ENCODE data around the gene CDCA4.

Gene CDCA4

GRCh38 chr14:104984056-104984894, 36.6 kb downstream of the CDCA4 start:
- no peak for DNase-seq

DNA sequence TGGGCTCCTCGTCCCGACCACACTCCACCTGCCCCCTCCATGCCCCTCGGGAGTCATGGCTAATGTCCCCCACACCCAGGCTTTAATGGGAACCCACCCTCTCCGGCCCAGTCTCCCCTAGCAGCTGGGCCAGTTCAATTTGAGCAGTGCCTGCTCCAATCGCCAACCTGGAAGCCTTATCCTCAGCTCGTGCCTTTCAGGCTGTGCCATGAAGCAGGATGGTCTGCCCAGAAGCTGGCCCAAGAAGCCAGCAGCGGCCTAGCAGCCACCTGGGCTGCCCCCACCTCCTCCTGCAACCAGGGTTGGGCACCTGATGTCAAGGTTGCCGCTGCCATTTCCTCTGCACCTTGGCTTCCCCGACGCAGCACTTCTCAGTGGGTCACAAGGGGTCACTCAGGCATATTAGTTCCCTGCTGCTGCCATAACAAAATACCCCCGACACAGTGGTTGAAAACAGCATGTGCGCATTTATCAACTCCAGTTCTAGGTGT, 37.6 kb downstream of the CDCA4 start:
- DNase-seq: no peak

DNA sequence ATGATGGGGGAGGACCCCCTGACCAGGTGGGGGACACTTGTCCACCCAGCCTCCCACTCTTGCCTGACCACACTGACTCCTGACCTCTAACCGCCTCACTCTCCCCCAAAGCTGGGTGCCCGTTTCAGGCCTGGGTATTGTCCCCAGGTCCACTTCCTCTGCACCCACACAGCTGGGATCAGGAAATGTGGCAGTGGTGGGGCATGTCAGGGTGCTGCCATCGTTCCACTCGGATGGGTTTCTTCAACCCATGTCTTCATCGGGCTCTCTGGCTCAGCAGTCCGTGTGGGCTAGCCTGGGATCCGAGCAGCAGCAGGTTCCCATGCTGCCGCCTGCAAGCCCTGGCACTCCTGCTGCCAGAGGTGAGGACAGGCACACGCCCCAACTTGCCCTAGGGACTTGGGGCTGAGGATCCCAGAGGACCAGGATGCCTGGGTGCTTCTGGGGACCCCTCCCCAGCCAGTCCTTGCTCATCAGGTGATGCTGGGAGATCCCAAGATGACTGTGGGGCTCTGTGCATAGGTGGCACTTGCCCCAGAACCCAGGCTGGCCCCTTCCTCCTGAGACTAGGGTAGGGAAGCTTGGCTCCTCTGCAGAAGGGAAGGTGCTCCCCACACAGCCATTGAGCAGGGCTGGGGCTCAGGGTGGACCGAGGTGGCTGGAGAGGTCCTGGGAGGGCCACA, 38.2 kb downstream of the CDCA4 start:
- DNase-seq: no peak

DNA sequence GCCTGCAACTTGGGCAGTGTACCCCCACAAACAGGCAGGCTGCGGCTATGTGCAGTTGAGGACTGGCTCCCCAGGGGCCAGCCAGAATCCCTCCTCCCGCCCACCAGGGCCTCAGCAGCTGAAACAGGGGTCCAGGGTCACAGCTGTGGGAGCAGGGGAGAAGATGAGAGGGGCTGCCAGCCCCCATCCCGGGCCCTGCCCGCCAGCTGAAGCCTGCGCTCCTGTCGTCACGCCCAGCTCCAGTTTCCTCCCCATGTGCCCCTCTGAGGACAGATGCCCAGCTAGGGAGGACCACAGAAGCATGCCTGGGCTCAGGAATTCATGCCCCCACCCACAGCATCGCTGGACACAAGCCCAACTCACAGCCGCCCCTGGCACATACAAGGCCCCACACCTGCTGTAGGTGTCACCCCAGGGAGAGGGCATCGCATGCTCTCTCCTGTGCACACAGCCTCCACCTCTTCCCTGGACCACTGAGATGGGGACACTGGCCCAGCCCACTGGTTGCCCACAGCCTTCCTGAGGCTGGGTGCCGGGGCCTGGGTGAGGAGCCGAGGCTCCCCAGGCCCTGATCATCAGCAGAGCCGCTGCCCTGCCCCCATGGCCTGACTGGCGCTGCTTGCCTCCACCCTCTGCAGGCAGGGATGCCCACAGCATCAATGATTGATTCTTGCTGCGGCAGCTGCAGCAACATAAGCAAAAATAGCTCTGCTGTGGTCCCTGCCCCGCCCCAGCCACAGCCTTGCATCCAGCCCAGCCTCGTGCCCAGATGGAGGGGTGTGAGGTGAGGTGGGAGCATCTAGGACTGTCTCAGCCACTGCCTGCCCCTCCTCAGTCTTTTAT, 39.0 kb downstream of the CDCA4 start:
- DNase-seq: peak; percentile 73

DNA sequence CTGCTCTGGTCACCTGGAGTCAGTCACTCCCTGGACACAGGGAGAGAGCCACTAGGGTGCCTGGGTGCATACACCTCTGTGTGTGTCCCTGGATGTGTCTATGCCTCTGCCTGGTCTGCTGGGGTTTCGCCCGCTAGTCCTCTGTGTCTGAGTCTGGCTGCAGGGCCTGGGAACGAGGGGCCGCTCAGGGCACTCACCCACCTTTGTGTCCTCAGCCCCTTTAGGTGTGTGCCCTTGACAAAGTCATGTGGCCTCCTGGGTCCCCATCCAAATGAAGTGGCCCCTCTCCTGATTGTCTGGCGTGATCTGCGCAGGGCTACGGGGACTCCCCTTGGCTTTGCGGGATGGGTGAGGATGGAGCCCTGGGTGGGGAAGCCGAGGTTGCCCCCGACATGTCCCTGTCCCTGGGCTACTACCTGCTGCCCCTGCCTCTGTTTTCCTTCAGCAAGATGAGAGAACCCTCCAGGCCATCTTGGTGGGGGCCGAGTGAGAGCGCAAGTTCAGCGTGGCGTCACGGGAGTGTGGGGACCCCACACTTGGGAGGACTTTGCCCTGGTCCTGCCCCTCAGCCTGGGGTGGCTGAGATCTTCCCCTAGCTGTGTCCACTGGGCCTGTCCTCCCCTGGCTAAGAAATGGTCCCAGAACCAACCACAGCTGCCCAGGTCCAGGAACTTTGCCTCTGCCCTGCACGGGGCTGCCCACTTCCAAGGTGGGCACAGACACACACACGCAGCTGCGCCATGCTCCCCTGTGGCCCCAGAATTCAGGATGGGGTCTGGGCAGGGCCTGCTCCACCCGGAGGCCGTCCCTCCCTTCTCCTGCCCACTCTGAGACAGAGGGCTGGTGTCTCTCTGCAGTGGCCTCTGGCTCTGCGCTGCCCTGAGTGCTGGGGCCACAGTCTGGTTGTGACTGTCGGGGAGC, 40.0 kb downstream of the CDCA4 start:
- no peak for DNase-seq

- DNase-seq: no peak
Measured at GRCh38 chr14:104979758-104980610, 40.9 kb downstream of the CDCA4 start.

- DNase-seq: no peak
Measured at GRCh38 chr14:104978746-104979691, 41.9 kb downstream of the CDCA4 start.

DNA sequence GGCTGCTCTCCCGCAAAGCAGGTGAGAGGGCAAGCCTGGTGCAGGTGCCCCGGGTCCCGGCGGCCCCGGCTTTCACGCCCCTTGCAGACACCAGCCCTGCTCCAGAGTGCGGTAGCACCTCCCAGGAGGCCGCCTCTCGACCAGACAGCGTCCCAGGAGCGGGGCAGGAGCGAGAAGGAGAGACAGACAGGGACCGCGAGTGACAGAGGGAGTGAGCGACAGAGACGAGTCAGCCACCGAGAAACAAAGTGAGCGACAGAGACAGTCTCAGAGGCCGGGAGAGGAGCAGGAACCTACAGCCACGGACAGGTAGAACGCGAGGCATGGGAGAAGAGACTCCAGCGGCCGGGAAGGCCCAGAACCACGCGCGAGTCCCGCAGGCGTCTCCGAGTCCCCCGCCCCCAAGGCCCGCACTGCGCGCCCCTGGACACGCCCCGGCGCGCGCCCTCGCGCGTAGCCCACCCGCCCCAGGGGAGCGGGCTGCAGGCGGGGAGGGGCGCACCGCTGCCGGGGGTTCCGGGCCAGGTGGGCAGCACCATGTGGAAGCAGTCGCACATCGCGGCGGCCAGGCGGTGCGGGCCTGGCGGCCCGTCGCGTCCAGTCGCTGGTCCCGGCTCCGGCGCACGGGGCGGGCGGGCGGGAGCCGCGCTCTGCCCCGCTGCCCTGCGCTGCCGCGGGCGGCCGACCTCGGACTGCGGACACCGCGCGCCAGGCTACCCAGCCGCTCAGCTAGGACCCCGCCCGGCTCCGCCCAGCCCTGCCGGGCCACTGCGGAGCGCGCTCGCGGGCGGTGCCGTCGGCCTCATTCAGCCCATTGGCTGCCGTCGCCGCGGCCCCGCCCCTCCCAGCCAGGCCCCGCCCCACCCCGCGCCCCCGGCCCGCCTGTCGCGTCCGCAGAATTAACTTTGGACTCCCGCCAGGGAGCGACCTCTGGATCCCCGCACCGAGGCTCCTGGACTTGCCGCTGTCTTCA, 42.9 kb downstream of the CDCA4 start, which contains the start of gene AHNAK2:
TSS of gene AHNAK2 (minus strand) at position 694 of the 973 bp plus-strand sequence. CDS start at position 557, 137 bp downstream.
- peak; percentile 81 for DNase-seq

DNA sequence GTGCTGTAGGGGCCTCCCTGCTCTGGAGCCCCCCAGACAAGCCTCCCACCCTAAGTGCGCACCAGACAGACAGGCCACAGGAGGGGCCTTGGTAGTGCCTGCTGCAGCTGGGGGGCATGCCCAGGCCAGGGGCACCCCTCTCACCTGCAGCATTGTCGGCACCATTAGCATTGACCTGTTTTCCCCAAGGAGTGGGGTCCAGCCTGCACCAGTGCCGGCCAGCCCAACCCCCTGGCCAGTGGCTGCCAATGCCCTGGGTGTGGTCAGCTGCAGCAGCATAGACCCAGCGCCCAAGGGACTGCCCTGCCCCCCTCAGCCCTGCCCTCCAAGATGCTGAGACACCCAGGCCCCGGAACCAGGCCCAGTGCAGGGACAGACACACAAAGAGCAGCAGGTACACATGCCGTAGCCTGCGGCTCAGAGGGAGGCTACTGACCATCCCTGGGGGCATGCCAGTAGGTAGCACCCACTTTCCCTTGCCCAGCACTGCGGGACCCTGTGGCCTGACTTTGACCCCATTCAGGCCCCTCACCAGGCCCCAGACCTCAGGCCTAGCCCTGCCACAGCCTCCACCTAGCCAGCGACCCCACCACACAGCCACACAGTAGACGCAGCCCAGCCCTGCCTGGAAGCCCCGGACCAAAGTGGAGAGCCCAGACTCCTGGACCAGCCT, 43.7 kb downstream of the CDCA4 start:
- DNase-seq: no peak

DNA sequence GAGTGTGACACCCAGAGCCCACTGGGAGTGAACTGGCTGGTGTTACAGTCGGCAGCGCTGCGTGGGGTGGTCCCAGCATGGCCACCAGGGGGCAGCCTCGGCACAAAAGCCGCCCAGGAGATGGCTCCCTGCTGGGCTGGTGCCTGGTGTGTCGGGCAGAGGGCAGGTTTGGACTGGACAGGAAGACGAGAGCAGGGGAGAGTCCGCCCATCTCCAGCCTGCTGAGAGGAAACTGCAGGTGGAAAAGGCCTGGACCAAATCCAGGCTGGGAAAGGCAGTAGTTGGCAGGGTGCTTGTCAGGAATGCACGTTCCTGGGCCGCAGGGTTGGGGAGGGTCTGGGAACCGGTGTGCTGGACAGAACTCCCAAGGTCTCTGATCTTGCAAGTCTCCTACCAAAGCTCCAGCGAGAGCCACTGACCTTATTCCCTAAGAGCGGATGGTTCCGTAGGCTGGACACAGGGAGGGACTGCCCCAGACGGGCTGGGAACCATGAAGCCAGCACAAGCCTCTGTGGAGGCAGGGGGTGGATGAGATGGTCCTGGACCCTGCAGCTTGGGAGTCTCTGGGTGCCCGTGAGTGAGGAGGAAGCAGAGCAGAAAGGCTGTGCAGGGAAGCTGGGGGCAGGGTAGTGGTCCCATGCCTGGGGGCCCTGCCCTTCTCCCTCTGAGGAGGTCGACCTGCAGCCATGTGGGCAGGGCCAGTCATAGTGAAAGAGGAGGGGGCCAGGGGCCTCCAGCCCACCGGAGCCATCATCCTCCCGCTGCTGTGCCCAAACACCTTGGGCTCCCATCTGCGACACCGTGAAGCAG, 44.5 kb downstream of the CDCA4 start:
- DNase-seq: peak; percentile 80

DNA sequence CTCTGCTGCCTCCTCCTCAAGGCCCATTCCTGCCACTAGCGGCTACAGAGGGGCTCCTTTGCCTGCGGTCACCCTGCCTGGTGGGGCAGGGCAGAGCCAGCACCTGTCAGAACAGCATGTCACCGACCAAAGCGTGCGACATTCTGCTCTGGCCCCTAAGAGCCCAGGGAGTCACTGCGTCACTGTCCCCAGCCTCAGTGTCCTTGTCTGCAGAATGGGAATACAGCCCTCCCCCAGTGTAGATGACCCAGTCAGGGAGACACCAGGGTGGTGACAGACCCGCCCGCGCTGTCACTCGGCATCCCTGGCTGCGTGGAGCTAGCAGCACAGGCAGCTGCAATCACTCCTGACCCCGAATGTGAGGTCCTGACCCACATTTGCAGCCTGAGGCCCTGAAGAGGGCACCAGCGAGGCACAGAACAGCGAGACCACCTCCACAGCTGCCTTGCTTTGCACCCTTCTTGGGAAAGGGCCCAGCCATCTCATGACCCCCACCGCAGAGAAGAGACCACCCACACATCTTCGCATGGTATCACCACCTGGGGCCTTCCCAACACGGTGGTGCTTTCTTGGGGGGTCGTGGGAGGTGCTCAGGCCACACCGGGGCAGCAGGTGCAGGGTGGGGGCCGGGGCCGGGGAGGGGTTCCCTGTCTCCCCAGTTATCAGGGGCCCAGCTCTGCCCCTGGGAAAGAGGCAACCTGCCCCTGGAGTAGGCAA, 45.2 kb downstream of the CDCA4 start:
- DNase-seq: no peak

- DNase-seq: no peak
Measured at GRCh38 chr14:104974665-104975390, 46.1 kb downstream of the CDCA4 start.

- DNase-seq: no peak
Measured at GRCh38 chr14:104974146-104974541, 46.7 kb downstream of the CDCA4 start.

DNA sequence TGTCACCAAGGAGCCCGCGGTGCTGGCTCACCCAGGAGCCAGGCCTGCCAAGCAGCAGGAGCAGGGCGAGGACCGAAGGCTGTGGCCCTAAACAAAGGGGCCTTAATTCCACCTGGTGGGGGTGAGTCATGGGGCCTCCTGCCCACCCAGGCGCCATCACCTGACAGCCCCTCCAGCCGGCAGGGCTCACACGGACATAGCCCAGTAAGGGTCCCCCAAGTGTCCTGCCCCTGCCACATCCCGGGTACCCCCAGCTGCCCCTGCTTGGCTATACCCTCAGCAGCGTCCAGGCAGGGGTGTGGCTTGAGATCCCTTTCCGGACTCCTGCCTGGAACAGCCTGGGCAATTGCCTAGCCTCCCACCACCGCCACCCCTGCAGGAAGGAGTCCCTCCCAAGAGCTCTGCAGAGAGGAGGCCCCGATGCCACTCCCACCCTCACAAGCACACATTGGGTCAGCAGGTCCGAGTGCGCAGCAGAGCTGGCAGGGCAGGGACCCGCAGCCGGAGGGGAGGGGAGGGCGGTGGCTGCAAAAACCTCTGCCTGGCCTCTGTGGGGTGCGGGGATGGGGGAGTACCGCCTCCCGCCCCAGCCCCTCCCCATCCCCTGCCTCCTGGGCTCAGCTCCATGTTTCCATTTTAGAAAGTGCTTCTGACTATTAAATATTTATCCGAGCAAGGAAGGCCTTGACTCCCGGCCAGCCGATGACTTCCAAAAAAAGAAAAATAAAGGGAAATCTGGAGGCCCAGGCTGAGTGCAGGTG, 47.3 kb downstream of the CDCA4 start:
- peak; percentile 90 for DNase-seq

DNA sequence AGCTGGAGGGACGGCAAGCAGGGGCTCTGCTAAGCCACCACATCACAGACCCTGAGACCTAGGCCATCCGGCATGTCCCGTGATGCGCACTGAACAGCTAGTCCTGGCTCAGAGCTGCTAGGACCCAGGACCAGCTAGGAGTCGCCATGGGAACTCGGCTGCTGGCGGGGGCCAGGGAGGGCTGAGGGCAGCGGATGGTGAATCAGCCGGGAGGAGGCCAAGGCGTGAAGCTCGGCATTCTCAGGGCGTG, 47.8 kb downstream of the CDCA4 start:
- no peak for DNase-seq
